ENCODE measurements around the gene SMG6. TPM values are rescaled to one million over a fixed set of nuclear protein-coding genes. Genes with fewer than 3 reads are reported as not detected.
A peak's percentile ranks its signal among the peaks of the same experiment; 100 is the strongest.

Gene SMG6
- total and polyA plus RNA-seq, 2 of the 13 experiments (the other 11 are each of a cell fraction or from before 2014, with no cell fraction given), result 4.6 to 14.6 TPM

DNA sequence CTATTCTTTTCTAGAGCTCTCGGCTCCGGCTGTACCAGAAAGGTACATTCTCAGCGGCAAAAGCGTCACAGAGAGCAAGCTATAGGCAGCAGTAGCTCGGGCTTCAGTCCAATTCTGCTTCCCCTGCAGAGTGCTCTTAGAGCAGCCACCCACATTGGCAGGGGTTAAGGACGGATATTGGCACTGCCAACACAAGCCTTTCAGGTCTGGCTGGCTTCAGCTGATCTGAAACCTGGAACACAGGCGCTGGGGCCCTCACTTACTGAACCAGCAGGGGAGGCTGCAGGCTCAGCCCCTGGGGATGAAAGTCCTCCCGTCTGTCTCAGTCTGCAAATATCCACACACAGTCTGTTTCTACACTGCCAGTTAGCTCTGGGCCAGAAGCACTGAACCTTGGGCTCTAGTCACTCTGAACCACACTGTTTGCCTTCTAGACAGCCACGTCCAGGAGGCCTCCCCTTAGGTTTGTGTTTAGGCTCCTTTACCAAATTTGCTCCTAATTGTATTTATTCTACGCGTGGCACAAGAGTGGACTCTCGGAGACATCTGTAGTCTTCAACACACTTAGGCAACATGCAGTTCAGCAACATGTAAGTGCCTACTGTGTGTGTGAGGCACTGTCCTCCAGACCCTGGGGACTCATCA is 208.6 kb downstream of the SMG6 start (continued):
- TF ChIP-seq MEF2D (CRISPR knock-in tag; IDR thresholded peaks at IDR 0.05), result 0 out of 2 replicates have a peak, but pooled peaks have one; percentile 56
- no peak for TF ChIP-seq GPN1 (CRISPR knock-in tag; IDR thresholded peaks at IDR 0.05; ENCODE audit: borderline replicate concordance)
- TF ChIP-seq CHD2 (IDR thresholded peaks at IDR 0.05; ENCODE audit: low read depth, low read length), result no peak
- TF ChIP-seq ZNF761 (CRISPR knock-in tag; conservative IDR thresholded peaks at IDR 0.05), result peak; percentile 67; the same call in 1 of the 2 replicates
- TF ChIP-seq, protein P1, sequence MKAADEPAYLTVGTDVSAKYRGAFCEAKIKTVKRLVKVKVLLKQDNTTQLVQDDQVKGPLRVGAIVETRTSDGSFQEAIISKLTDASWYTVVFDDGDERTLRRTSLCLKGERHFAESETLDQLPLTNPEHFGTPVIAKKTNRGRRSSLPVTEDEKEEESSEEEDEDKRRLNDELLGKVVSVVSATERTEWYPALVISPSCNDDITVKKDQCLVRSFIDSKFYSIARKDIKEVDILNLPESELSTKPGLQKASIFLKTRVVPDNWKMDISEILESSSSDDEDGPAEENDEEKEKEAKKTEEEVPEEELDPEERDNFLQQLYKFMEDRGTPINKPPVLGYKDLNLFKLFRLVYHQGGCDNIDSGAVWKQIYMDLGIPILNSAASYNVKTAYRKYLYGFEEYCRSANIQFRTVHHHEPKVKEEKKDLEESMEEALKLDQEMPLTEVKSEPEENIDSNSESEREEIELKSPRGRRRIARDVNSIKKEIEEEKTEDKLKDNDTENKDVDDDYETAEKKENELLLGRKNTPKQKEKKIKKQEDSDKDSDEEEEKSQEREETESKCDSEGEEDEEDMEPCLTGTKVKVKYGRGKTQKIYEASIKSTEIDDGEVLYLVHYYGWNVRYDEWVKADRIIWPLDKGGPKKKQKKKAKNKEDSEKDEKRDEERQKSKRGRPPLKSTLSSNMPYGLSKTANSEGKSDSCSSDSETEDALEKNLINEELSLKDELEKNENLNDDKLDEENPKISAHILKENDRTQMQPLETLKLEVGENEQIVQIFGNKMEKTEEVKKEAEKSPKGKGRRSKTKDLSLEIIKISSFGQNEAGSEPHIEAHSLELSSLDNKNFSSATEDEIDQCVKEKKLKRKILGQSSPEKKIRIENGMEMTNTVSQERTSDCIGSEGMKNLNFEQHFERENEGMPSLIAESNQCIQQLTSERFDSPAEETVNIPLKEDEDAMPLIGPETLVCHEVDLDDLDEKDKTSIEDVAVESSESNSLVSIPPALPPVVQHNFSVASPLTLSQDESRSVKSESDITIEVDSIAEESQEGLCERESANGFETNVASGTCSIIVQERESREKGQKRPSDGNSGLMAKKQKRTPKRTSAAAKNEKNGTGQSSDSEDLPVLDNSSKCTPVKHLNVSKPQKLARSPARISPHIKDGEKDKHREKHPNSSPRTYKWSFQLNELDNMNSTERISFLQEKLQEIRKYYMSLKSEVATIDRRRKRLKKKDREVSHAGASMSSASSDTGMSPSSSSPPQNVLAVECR (CRISPR knock-in tag; IDR thresholded peaks at IDR 0.05; ENCODE audit: borderline replicate concordance), result peak; percentile 64; the same call in 1 of the 2 replicates
- TF ChIP-seq ZNF12 (CRISPR knock-in tag; IDR thresholded peaks at IDR 0.05), result peak; percentile 53; the same call in 1 of the 2 replicates
- TF ChIP-seq, protein P2, sequence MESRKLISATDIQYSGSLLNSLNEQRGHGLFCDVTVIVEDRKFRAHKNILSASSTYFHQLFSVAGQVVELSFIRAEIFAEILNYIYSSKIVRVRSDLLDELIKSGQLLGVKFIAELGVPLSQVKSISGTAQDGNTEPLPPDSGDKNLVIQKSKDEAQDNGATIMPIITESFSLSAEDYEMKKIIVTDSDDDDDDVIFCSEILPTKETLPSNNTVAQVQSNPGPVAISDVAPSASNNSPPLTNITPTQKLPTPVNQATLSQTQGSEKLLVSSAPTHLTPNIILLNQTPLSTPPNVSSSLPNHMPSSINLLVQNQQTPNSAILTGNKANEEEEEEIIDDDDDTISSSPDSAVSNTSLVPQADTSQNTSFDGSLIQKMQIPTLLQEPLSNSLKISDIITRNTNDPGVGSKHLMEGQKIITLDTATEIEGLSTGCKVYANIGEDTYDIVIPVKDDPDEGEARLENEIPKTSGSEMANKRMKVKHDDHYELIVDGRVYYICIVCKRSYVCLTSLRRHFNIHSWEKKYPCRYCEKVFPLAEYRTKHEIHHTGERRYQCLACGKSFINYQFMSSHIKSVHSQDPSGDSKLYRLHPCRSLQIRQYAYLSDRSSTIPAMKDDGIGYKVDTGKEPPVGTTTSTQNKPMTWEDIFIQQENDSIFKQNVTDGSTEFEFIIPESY (CRISPR knock-in tag; IDR thresholded peaks at IDR 0.05), result peak; percentile 71
- peak; percentile 95 for TF ChIP-seq XRCC5 (optimal IDR thresholded peaks at IDR 0.05; ENCODE audit: low read length)
- 0 out of 2 replicates have a peak, but pooled peaks have one; percentile 71 for TF ChIP-seq AHR (CRISPR knock-in tag; IDR thresholded peaks at IDR 0.05)
- peak; percentile 55; the same call in 1 of the 2 replicates for TF ChIP-seq KMT2A (CRISPR knock-in tag; IDR thresholded peaks at IDR 0.05)
- peak; percentile 73 for TF ChIP-seq ZNF501 (CRISPR knock-in tag; IDR thresholded peaks at IDR 0.05)
- no peak for TF ChIP-seq NFE2L1 (CRISPR knock-in tag; IDR thresholded peaks at IDR 0.05; ENCODE audit: borderline replicate concordance)
- TF ChIP-seq ARNT2 (CRISPR knock-in tag; IDR thresholded peaks at IDR 0.05; ENCODE audit: low read depth), result 0 out of 2 replicates have a peak, but pooled peaks have one; percentile 45
- TF ChIP-seq, protein P3, sequence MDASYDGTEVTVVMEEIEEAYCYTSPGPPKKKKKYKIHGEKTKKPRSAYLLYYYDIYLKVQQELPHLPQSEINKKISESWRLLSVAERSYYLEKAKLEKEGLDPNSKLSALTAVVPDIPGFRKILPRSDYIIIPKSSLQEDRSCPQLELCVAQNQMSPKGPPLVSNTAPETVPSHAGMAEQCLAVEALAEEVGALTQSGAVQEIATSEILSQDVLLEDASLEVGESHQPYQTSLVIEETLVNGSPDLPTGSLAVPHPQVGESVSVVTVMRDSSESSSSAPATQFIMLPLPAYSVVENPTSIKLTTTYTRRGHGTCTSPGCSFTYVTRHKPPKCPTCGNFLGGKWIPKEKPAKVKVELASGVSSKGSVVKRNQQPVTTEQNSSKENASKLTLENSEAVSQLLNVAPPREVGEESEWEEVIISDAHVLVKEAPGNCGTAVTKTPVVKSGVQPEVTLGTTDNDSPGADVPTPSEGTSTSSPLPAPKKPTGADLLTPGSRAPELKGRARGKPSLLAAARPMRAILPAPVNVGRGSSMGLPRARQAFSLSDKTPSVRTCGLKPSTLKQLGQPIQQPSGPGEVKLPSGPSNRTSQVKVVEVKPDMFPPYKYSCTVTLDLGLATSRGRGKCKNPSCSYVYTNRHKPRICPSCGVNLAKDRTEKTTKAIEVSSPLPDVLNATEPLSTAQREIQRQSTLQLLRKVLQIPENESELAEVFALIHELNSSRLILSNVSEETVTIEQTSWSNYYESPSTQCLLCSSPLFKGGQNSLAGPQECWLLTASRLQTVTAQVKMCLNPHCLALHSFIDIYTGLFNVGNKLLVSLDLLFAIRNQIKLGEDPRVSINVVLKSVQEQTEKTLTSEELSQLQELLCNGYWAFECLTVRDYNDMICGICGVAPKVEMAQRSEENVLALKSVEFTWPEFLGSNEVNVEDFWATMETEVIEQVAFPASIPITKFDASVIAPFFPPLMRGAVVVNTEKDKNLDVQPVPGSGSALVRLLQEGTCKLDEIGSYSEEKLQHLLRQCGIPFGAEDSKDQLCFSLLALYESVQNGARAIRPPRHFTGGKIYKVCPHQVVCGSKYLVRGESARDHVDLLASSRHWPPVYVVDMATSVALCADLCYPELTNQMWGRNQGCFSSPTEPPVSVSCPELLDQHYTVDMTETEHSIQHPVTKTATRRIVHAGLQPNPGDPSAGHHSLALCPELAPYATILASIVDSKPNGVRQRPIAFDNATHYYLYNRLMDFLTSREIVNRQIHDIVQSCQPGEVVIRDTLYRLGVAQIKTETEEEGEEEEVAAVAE (CRISPR knock-in tag; IDR thresholded peaks at IDR 0.05; ENCODE audit: borderline replicate concordance), result no peak
- peak; percentile 29; the same call in 1 of the 2 replicates for TF ChIP-seq BRCA1 (CRISPR knock-in tag; IDR thresholded peaks at IDR 0.05)
- peak; percentile 85 for TF ChIP-seq PHF21A (CRISPR knock-in tag; IDR thresholded peaks at IDR 0.05)
- TF ChIP-seq REPIN1 (CRISPR knock-in tag; IDR thresholded peaks at IDR 0.05; ENCODE audit: borderline replicate concordance, low read depth), result peak; percentile 69; the same call in 1 of the 2 replicates
- TF ChIP-seq ZNF264 (CRISPR knock-in tag; IDR thresholded peaks at IDR 0.05), result peak; percentile 29; the same call in 1 of the 2 replicates
- peak; percentile 85; the same call in 1 of the 2 replicates for TF ChIP-seq ZNF329 (CRISPR knock-in tag; IDR thresholded peaks at IDR 0.05; ENCODE audit: low read depth)

All from HepG2 (cell line).